ENCODE measurements around the gene JTB. TPM values are rescaled to one million over a fixed set of nuclear protein-coding genes. Genes with fewer than 3 reads are reported as not detected.

The JTB gene
- total RNA-seq, 6 experiments from 2014 or later = 55.8 to 169 (median 90.9) TPM

DNA sequence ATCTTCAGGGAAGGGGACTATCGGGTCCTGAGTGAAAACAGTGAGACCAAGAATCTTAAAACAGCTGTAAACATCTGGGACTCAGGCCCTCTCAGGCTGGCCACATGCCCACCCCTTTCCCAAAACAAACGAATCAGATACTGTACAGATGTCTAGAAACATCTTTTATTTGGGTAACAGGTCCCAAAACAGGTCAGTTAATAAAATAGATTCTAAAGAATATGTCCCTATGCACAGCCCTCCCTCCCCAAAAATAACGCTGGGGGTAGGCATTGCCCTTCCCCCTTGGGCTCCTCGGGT lies 18.6 kb downstream of the JTB start:
- WGBS (ENCODE audit: insufficient coverage, low coverage, low lambda C conversion rate, missing lambda C conversion rate) = 20% methylated on average over 4 of the region's 4 CpGs
- ATAC-seq = no peak
- no peak for TF ChIP-seq POLR2A (IDR thresholded peaks at IDR 0.05)
- TF ChIP-seq, protein P1, sequence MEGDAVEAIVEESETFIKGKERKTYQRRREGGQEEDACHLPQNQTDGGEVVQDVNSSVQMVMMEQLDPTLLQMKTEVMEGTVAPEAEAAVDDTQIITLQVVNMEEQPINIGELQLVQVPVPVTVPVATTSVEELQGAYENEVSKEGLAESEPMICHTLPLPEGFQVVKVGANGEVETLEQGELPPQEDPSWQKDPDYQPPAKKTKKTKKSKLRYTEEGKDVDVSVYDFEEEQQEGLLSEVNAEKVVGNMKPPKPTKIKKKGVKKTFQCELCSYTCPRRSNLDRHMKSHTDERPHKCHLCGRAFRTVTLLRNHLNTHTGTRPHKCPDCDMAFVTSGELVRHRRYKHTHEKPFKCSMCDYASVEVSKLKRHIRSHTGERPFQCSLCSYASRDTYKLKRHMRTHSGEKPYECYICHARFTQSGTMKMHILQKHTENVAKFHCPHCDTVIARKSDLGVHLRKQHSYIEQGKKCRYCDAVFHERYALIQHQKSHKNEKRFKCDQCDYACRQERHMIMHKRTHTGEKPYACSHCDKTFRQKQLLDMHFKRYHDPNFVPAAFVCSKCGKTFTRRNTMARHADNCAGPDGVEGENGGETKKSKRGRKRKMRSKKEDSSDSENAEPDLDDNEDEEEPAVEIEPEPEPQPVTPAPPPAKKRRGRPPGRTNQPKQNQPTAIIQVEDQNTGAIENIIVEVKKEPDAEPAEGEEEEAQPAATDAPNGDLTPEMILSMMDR (IDR thresholded peaks at IDR 0.05) = no peak
- Histone ChIP-seq H3K4me3 (peak overlapping the region in 2 of 3 donors; percentile 77 to 92), H3K36me3 (peaks cover 0 to 5% (median 1%) of the 10 kb centered on the region in 4 donors), H3K27ac (peak overlapping the region; percentile 2 to 52 (median 9)), H3K27me3 (no peaks in the 10 kb centered on the region), H3K9me3 (no peaks in the 10 kb centered on the region), H3K4me1 (peaks cover 0 to 51% (median 19%) of the 10 kb centered on the region in 4 donors)
- no peak for DNase-seq
- intact Hi-C loops (cut with DNase I) = no loop called here

DNA sequence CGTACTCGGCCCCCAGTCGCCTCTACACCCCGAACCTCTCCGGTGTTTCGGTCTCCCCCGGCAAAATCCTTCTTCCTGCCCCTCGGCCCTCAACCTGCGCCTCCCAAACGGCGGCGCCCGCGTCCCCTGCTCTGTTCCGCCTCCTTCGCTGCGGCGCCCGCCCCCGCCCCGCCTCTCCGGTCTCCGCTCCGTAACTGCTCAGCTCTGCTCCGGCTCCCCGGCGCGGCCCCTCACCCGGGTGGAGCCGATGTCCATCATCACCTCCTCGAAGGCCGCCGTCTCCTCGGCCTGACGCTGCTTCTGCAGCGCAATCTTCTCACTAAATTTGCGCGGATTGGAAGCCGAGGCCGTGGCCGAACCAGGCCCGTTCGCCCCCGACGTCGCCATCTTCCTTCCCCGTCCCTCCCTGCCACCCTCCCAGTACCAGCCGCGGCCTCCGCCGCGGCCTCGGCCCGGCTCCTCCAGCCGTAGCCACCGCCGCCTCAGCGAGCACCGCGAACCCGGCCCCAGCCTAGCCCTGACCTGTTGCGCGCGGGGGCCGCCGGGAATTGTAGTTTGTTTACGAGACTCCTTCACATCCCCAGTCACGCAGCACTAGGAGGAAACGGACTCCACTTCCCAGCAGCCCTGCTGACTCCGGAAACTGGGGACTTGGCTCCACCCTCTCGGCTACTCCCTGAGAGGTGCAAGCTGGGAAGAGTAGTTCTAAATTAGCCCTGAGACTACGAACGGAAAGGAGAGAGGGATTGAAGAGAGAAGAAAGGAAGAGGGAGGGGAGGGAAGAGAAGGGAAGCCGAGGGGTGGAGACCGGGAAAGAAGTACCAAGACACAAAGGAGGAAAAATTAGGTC lies 19.1 kb downstream of the JTB start, which contains the start of gene CRTC2:
CRTC2 (minus strand) TSS at position 502 of the 850 bp plus-strand sequence; CDS start at position 387, 115 bp downstream.
- TF ChIP-seq, protein P1 (IDR thresholded peaks at IDR 0.05) = no peak
- peak; percentile 58 for TF ChIP-seq POLR2A (IDR thresholded peaks at IDR 0.05)
- Histone ChIP-seq H3K36me3 (peaks cover 0 to 7% (median 2%) of the 10 kb centered on the region in 4 donors), H3K4me3 (peak within 1 kb of the TSS; percentile 77 to 99 (median 92)), H3K27me3 (no peaks in the 10 kb centered on the region), H3K9me3 (no peaks in the 10 kb centered on the region), H3K4me1 (peaks cover 0 to 56% (median 21%) of the 10 kb centered on the region in 4 donors), H3K27ac (peak within 1 kb of the TSS; percentile 75 to 92 (median 89))
- ATAC-seq = peak; percentile 75 to 83 (median 79)
- intact Hi-C loops (cut with DNase I) = no loop called here
- WGBS (ENCODE audit: insufficient coverage, low coverage, low lambda C conversion rate, missing lambda C conversion rate) = 0% methylated on average over 35 of the region's 75 CpGs
- peak; percentile 98 to 99 (median 99) for DNase-seq

DNA sequence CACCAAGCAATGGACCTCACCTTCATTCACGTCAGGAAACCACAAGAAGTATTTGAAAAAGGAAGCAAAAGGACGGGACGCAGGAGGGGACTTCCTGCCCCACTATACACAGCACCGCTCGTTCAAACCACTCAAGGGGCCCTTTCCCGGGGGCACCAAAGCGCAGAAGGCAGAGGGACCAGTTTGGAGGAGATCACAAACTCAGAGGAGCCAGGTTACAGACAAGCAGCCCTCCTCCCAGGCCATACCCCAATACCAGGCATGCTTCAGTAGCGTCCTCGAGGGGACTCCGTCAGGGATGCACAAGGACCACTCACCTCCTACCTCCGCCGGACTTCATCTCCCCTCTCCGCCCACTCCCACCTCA lies 19.7 kb downstream of the JTB start:
- Histone ChIP-seq H3K4me1 (peaks cover 0 to 58% (median 23%) of the 10 kb centered on the region in 4 donors), H3K27me3 (no peaks in the 10 kb centered on the region), H3K4me3 (peak overlapping the region; percentile 77 to 99 (median 92)), H3K9me3 (no peaks in the 10 kb centered on the region), H3K27ac (peak overlapping the region; percentile 75 to 92 (median 89)), H3K36me3 (peaks cover 0 to 13% (median 5%) of the 10 kb centered on the region in 4 donors)
- intact Hi-C loops (cut with DNase I) = no loop called here
- WGBS (ENCODE audit: insufficient coverage, low coverage, low lambda C conversion rate, missing lambda C conversion rate) = 0% methylated on average over 10 of the region's 13 CpGs
- no peak for TF ChIP-seq POLR2A (IDR thresholded peaks at IDR 0.05)
- TF ChIP-seq, protein P1 (IDR thresholded peaks at IDR 0.05) = no peak
- DNase-seq (no peak), ATAC-seq (no peak)

DNA sequence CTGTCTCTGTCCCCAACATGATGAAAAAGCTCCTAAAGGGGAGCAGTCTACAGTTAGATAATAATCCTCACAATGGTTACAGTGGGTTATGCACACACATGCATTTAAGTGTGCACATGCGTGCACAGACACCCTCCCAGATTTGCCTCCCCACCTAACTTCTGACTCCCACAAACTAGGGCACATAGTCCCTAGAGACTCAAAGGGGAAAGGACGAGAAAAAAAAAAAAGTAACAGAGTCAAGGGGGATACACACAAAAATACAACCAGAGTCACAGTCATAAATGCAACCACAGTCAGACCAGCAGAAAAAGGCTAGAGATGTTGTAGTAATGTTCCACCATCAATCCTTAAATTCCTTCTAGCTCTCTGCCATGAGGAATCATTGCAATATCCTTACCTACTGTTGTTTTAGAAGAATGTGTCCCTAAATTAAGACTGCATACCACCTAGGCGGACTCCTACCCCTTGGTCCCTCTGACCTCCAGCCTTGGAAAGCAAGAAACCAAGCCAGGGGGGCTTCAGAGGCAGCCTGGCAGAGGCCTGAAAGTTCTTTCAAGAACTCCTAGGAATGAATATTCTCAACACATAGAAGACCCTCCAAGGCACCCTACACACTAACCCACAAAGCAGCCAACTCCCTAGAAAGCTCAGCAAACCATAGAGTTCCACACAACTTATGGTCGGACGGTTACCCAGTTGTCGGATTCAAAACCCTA lies 20.3 kb downstream of the JTB start:
- peaks cover 0 to 52% (median 20%) of the 10 kb centered on the region in 4 donors for H3K4me1 ChIP-seq

More for the DNA sequence above, 20.3 kb downstream of the JTB start:
- ATAC-seq = no peak
- H3K27ac ChIP-seq = peak overlapping the region; percentile 75 to 92 (median 89)
- WGBS (ENCODE audit: insufficient coverage, low coverage, low lambda C conversion rate, missing lambda C conversion rate) = 26% methylated on average over 6 of the region's 6 CpGs
- intact Hi-C loops (cut with DNase I) = no loop called here
- TF ChIP-seq, protein P1 (IDR thresholded peaks at IDR 0.05) = no peak
- TF ChIP-seq POLR2A (IDR thresholded peaks at IDR 0.05) = no peak
- peaks cover 0 to 19% (median 6%) of the 10 kb centered on the region in 4 donors for H3K36me3 ChIP-seq
- peak overlapping the region; percentile 77 to 99 (median 92) for H3K4me3 ChIP-seq
- DNase-seq = no peak
- H3K9me3 ChIP-seq = no peaks in the 10 kb centered on the region
- H3K27me3 ChIP-seq = no peaks in the 10 kb centered on the region
